GM12878 (cell line): ENCODE results near the gene MAGEB1. TPM values are rescaled to one million over a fixed set of nuclear protein-coding genes. Genes with fewer than 3 reads are reported as not detected.

Experiments
- ATAC-seq: fragments of 200-7000 bp; cut with Tn5 transposase; 3 replicates; pipeline ENCODE4 v1.9.1; 2020; ENCODE audit warnings: mild to moderate bottlenecking, moderate library complexity
- BruUV-seq: library from RNA; stranded (reverse); fragments of 400-500 nt; replicated peaks from 2 replicates; lab custom pipeline; 2021; lab: Mats Ljungman, UMichigan
- CTCF ChIA-PET: fragments of 300-600 bp; sonication (Branson Sonifier 250); formaldehyde crosslinking; extraction: SDS; loops from one replicate; lab custom pipeline; 2021; ENCODE audit warnings: inconsistent platforms; lab: Yijun Ruan, JAX
- POLR2A ChIA-PET: fragments of 350-600 bp; formaldehyde crosslinking; extraction: SDS; loops from one replicate; lab custom pipeline; 2021; ENCODE audit warnings: inconsistent platforms; lab: Charles Lee
- RAD21 ChIA-PET: fragments of 300-600 bp; sonication (Branson Sonifier 250); formaldehyde crosslinking; loops from one replicate; lab custom pipeline; 2023; ENCODE audit warnings: antibody characterized with exemption; ENCODE audit not compliant: unreplicated experiment; lab: Charles Lee
- SMC1A ChIA-PET: fragments of 300-600 bp; sonication (Branson Sonifier 250); formaldehyde crosslinking; loops from one replicate; lab custom pipeline; 2023; ENCODE audit not compliant: unreplicated experiment, uncharacterized antibody; lab: Charles Lee
- DNase-seq: peaks from one replicate; pipeline ENCODE4 v3.0.0-alpha.2; 2011; ENCODE audit warnings: low read depth, low spot score
- FAIRE-seq: peaks from 3 replicates; lab custom pipeline; 2011; peaks lifted over from hg19 to GRCh38; lab: Jason Lieb, UNC
- H2AFZ ChIP-seq: 2 replicates; pipeline ENCODE4 v1.6.0; 2011; ENCODE audit warnings: low read depth, low read length, control low read depth; ENCODE audit not compliant: control insufficient read depth
- H3K27ac ChIP-seq: 2 replicates; pipeline ENCODE4 v1.5.1; 2011; ENCODE audit warnings: control low read depth; ENCODE audit not compliant: control insufficient read depth, insufficient read depth
- H3K27me3 ChIP-seq, 2 experiments: replicated peaks in 1 of 2; 2 replicates each; pipeline versions ENCODE4 v1.6.0 to v1.6.1; 2011; ENCODE audit warnings: low read length in 1 of 2; ENCODE audit not compliant: control insufficient read depth in 2 of 2, insufficient read depth in 2 of 2
- H3K36me3 ChIP-seq, 2 experiments: 2 replicates each; pipeline ENCODE4 v1.5.1; 2011; ENCODE audit warnings: low read length in 1 of 2; ENCODE audit not compliant: control insufficient read depth in 2 of 2, insufficient read depth in 2 of 2
- H3K4me1 ChIP-seq: 2 replicates; pipeline ENCODE4 v1.6.1; 2011; ENCODE audit warnings: mild to moderate bottlenecking, low read length, moderate library complexity, mixed read lengths; ENCODE audit not compliant: control insufficient read depth, insufficient read depth
- H3K4me2 ChIP-seq: 2 replicates; pipeline ENCODE4 v1.6.0; 2011; ENCODE audit warnings: control low read depth; ENCODE audit not compliant: control insufficient read depth, insufficient read depth
- H3K4me3 ChIP-seq: fragments of 200-600 bp; sonication (generic); 2 replicates; pipeline ENCODE4 v1.5.1; 2016
- H3K79me2 ChIP-seq: 2 replicates; pipeline ENCODE4 v1.6.0; 2011; ENCODE audit warnings: low read length; ENCODE audit not compliant: control insufficient read depth, insufficient read depth
- H3K9ac ChIP-seq: 2 replicates; pipeline ENCODE4 v1.8.0; 2011; ENCODE audit warnings: low read length, control low read depth, mixed read lengths; ENCODE audit not compliant: control insufficient read depth, insufficient read depth
- H3K9me3 ChIP-seq: replicated peaks from 3 replicates; pipeline ENCODE4 v1.5.1; 2011; ENCODE audit warnings: mild to moderate bottlenecking, low read length; ENCODE audit not compliant: control insufficient read depth, insufficient read depth
- H4K20me1 ChIP-seq: 2 replicates; pipeline ENCODE4 v1.6.0; 2011; ENCODE audit not compliant: control insufficient read depth, insufficient read depth
- ASH2L ChIP-seq: fragments of 300-600, 200-600 bp; sonication (generic); IDR thresholded peaks from 2 replicates; pipeline ENCODE4 v1.6.1; 2017; ENCODE audit warnings: low read depth, mild to moderate bottlenecking, borderline replicate concordance
- BRCA1 ChIP-seq: IDR thresholded peaks from 2 replicates; pipeline ENCODE4 v1.6.1; 2011; ENCODE audit warnings: low read depth, low read length, improper control_type of control experiment
- DPF2 ChIP-seq: fragments of 450-650 bp; IDR thresholded peaks from 2 replicates; pipeline ENCODE4 v1.6.1; 2017; ENCODE audit warnings: mild to moderate bottlenecking
- EED ChIP-seq: sonication (generic); IDR thresholded peaks from 2 replicates; pipeline ENCODE4 v1.6.1; 2016; ENCODE audit warnings: antibody characterized with exemption, low read depth
- JUND ChIP-seq: IDR thresholded peaks from 2 replicates; pipeline ENCODE4 v1.6.1; 2012; ENCODE audit warnings: low read depth, mild to moderate bottlenecking, low read length, improper control_type of control experiment, moderate library complexity
- MEF2A ChIP-seq: IDR thresholded peaks from 2 replicates; pipeline ENCODE4 v1.6.1; 2011; ENCODE audit warnings: low read depth, mild to moderate bottlenecking, low read length, moderate library complexity; ENCODE audit not compliant: insufficient read depth
- POLR2AphosphoS5 ChIP-seq: IDR thresholded peaks from 2 replicates; pipeline ENCODE4 v1.6.1; 2011; ENCODE audit warnings: mild to moderate bottlenecking, low read length, inconsistent platforms
- RBBP5 ChIP-seq: fragments of 200-600 bp; sonication (generic); conservative IDR thresholded peaks from 2 replicates; pipeline ENCODE4 v1.6.1; 2016
- RFX5 ChIP-seq: IDR thresholded peaks from 2 replicates; pipeline ENCODE4 v1.6.1; 2011; ENCODE audit warnings: low read depth, low read length, improper control_type of control experiment
- TAF1 ChIP-seq: IDR thresholded peaks from 2 replicates; pipeline ENCODE4 v1.6.1; 2011; ENCODE audit warnings: mild to moderate bottlenecking, low read depth, low read length, borderline replicate concordance
- ZNF207 ChIP-seq: fragments of 450-650 bp; IDR thresholded peaks from 2 replicates; pipeline ENCODE4 v1.6.1; 2014; ENCODE audit warnings: antibody characterized with exemption, mild to moderate bottlenecking, borderline replicate concordance
- WGBS: methylation state at CpG from one replicate; pipeline ENCODE4 v1.1.6; 2016; ENCODE audit warnings: low lambda C conversion rate; ENCODE audit not compliant: insufficient replicate concordance, insufficient coverage; ENCODE audit errors: missing lambda C conversion rate; 5-methylcytosine and 5-hydroxymethylcytosine counted together
- in situ Hi-C: fragments of 300-500 bp; cut with MboI; formaldehyde crosslinking; loops from 9 replicates; pipeline ENCODE4 v1.14.3; 2018; ENCODE audit warnings: mixed read lengths
- intact Hi-C: fragments of 100-400 bp; cut with micrococcal nuclease; formaldehyde crosslinking; loops from one replicate; pipeline ENCODE4 v1.14.2; 2022; ENCODE audit not compliant: unreplicated experiment
- polyA plus RNA-seq, 11 experiments: library from polyadenylated mRNA; depleted of rRNA in 4 of 11; unstranded in 6 of 11; stranded (reverse) in 5 of 11; fragments of >200 nt; fragmentation: Nextera tagmentation in 4 of 11; fragmentation: Illumina TruSeq in 1 of 11; extraction: Ambion mirVana in 4 of 11; extraction: Trizol in 1 of 11; gene quantifications; 1 replicate in 1 of 11; 2 replicates in 10 of 11; pipeline versions ENCODE4 v1.2.1 to v1.2.3, GENCODE V29; 2011 to 2016; ENCODE audit warnings: inconsistent platforms in 2 of 11, missing spikeins in 2 of 11, low read depth in 1 of 11
- total RNA-seq, 4 experiments: library from RNA; depleted of rRNA in 3 of 4; stranded (reverse); fragments of >200 nt in 3 of 4; fragmentation: Illumina TruSeq in 1 of 4; extraction: Trizol in 1 of 4; gene quantifications; 2 replicates each; pipeline versions ENCODE4 v1.2.1 to v1.2.3, GENCODE V29; 2013 to 2021
- TF ChIP-seq, protein P1 (sequence below): fragments of 150-350 bp; IDR thresholded peaks from 2 replicates; pipeline ENCODE4 v1.6.1; 2014; ENCODE audit warnings: mild to moderate bottlenecking, low read depth, low read length
- TF ChIP-seq, protein P2 (sequence below): fragments of 450-650 bp; IDR thresholded peaks from 2 replicates; pipeline ENCODE4 v1.6.1; 2016; ENCODE audit warnings: mild to moderate bottlenecking

MAGEB1 gene
- total and polyA plus RNA-seq, 10 of the 15 experiments (the other 5 are each of a cell fraction or from before 2014, with no cell fraction given): 0.04 to 0.06 TPM; not detected in 8

- TF ChIP-seq EED (no peak), POLR2AphosphoS5 (no peak), ZNF207 (no peak)
- TF ChIP-seq, protein P1, sequence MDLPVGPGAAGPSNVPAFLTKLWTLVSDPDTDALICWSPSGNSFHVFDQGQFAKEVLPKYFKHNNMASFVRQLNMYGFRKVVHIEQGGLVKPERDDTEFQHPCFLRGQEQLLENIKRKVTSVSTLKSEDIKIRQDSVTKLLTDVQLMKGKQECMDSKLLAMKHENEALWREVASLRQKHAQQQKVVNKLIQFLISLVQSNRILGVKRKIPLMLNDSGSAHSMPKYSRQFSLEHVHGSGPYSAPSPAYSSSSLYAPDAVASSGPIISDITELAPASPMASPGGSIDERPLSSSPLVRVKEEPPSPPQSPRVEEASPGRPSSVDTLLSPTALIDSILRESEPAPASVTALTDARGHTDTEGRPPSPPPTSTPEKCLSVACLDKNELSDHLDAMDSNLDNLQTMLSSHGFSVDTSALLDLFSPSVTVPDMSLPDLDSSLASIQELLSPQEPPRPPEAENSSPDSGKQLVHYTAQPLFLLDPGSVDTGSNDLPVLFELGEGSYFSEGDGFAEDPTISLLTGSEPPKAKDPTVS: no peak
Observed at GRCh38 chrX:30228526-30228925, 18.4 kb upstream of the MAGEB1 start (continued).

- DNase-seq: no peak
- POLR2A ChIA-PET: no interaction called here
- no peak within 1 kb of the TSS for H3K4me3 ChIP-seq
- CTCF ChIA-PET: no interaction called here
- no peaks in the 10 kb centered on the region for H3K4me1 ChIP-seq
- H2AFZ ChIP-seq: no peak within 1 kb of the TSS
- in situ Hi-C loops: no loop called here
- no peak within 1 kb of the TSS for H3K9ac ChIP-seq
- no peaks in the 10 kb centered on the region for H3K36me3 ChIP-seq
- no peaks in the 10 kb centered on the region for H3K27me3 ChIP-seq
- FAIRE-seq: no peak
- H3K9me3 ChIP-seq: no peaks in the 10 kb centered on the region
- WGBS: 40% methylated on average over 4 of the region's 4 CpGs
- RAD21 ChIA-PET: no interaction called here
- no peaks in the 10 kb centered on the region for H4K20me1 ChIP-seq
- intact Hi-C loops: no loop called here
- TF ChIP-seq RFX5: no peak
- no peak for TF ChIP-seq MEF2A
- TF ChIP-seq ASH2L: no peak
- TF ChIP-seq, protein P2, sequence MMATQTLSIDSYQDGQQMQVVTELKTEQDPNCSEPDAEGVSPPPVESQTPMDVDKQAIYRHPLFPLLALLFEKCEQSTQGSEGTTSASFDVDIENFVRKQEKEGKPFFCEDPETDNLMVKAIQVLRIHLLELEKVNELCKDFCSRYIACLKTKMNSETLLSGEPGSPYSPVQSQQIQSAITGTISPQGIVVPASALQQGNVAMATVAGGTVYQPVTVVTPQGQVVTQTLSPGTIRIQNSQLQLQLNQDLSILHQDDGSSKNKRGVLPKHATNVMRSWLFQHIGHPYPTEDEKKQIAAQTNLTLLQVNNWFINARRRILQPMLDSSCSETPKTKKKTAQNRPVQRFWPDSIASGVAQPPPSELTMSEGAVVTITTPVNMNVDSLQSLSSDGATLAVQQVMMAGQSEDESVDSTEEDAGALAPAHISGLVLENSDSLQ: no peak
- no peak for TF ChIP-seq BRCA1
- no peak for TF ChIP-seq JUND
- no peak for TF ChIP-seq TAF1
- no peak for TF ChIP-seq RBBP5
- TF ChIP-seq DPF2: no peak
- ATAC-seq: no peak
- H3K79me2 ChIP-seq: no peaks in the 10 kb centered on the region
- SMC1A ChIA-PET: no interaction called here
- H3K4me2 ChIP-seq: no peak within 1 kb of the TSS
- no peak within 1 kb of the TSS for H3K27ac ChIP-seq
- no TSS peak for BruUV-seq
Observed at GRCh38 chrX:30230395-30230794, 16.6 kb upstream of the MAGEB1 start, which contains the start of gene MAGEB3. TSS of gene MAGEB3 (plus strand) at chrX:30230657. CDS start at chrX:30235925, 5,268 bp downstream.
